ENCODE data around the gene GAS2L2. TPM values are rescaled to one million over a fixed set of nuclear protein-coding genes. Genes with fewer than 3 reads are reported as not detected.

Gene GAS2L2
- total and polyA plus RNA-seq, 2 of the 8 experiments (the other 6 are each of a cell fraction or from before 2014, with no cell fraction given): 0.09 to 0.13 TPM

DNA sequence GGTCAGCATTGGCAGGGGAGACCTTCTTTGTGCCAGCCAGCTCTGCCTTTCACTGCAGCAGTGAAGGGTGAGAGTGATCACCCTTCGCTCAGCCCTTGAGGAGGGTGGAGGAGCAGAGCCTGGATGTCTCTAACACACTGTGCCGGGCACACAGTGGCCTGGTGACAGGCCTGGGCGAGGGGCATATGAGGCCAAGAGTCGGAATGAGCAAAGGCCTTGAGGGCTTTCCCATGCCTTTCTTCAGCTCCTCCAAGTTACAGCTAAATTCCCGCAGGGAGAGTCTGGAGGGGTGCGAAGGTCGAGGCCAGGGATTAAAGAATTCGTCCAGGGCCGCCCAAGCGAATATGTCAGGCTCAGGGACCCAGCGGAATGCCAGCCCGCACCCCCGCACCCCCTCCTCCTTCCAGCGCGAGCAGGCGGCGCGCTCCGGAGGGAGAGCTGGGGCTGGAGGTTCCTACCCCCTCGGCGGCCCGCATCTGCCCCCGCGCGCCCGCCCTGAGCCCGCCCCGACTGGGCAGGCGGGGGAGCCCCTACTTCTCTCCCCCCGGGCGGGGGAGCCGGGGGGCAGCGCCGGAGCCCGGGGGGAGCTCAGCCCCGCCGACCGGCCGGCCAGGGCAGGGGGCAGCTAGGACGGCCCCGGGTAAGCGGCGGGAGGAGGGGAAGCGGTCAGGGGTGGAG is 21.7 kb downstream of the GAS2L2 start, which contains the start of gene RASL10B (continued):
- TF ChIP-seq, protein P1, sequence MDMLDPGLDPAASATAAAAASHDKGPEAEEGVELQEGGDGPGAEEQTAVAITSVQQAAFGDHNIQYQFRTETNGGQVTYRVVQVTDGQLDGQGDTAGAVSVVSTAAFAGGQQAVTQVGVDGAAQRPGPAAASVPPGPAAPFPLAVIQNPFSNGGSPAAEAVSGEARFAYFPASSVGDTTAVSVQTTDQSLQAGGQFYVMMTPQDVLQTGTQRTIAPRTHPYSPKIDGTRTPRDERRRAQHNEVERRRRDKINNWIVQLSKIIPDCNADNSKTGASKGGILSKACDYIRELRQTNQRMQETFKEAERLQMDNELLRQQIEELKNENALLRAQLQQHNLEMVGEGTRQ (IDR thresholded peaks at IDR 0.05; ENCODE audit: low read length): no peak
- TF ChIP-seq TCF12 (IDR thresholded peaks at IDR 0.05; ENCODE audit: low read depth, low read length) (no peak), EZH2 (IDR thresholded peaks at IDR 0.05; ENCODE audit: low read depth, low read length, severe bottlenecking) (no peak)
